Esophagus squamous epithelium (tissue), 5 donors: ENCODE results near the gene DNAJB8. TPM values are rescaled to one million over a fixed set of nuclear protein-coding genes. Genes with fewer than 3 reads are reported as not detected.

ENCODE experiments used
- DNase-seq: peaks from one replicate; lab custom pipeline; 2025; lab: John Stamatoyannopoulos, UW
- H3K27ac ChIP-seq, 4 donors: fragments of 200-600 bp; sonication (generic); one replicate each; pipeline ENCODE4 v1.5.1; 2016 to 2019; ENCODE audit warnings: mild to moderate bottlenecking in 1 of 4
- H3K27me3 ChIP-seq, 4 donors: fragments of 200-600 bp; sonication (generic); 1 replicate in 3 of 4; 2 replicates in 1 of 4; pipeline versions ENCODE4 v1.5.1 to v1.6.0; 2017 to 2021; ENCODE audit warnings: antibody characterized with exemption in 1 of 4
- H3K36me3 ChIP-seq, 3 donors: fragments of 200-600 bp; sonication (generic); one replicate each; pipeline ENCODE4 v1.5.1; 2016 to 2019
- H3K4me1 ChIP-seq, 3 donors: fragments of 200-600 bp; sonication (generic); one replicate each; pipeline ENCODE4 v1.5.1; 2017 to 2019
- H3K4me3 ChIP-seq, 4 donors: fragments of 200-600 bp; sonication (generic); 1 replicate in 3 of 4; 2 replicates in 1 of 4; pipeline ENCODE4 v1.5.1; 2016 to 2019; ENCODE audit warnings: mild to moderate bottlenecking in 2 of 4, moderate library complexity in 1 of 4
- H3K9me3 ChIP-seq, 3 donors: fragments of 200-600 bp; sonication (generic); one replicate each; pipeline ENCODE4 v1.5.1; 2016 to 2019
- CTCF ChIP-seq, 6 experiments: fragments of 450-650 bp in 4 of 6; fragments of 200-600 bp in 2 of 6; sonication (generic) in 2 of 6; IDR thresholded peaks; one replicate each; pipeline ENCODE4 v1.5.1; 2016 to 2019; ENCODE audit warnings: antibody characterized with exemption in 6 of 6, mild to moderate bottlenecking in 4 of 6, moderate library complexity in 4 of 6
- POLR2A ChIP-seq, 4 donors: fragments of 450-650 bp; IDR thresholded peaks; one replicate each; pipeline ENCODE4 v1.6.1; 2017; ENCODE audit warnings: antibody characterized with exemption in 4 of 4, mild to moderate bottlenecking in 4 of 4, moderate library complexity in 3 of 4
- whole genome bisulfite sequencing, 2 donors: methylation state at CpG; one replicate each; pipeline ENCODE4 v1.1.5; 2018; 5-methylcytosine and 5-hydroxymethylcytosine counted together
- intact Hi-C: fragments of 100-400 bp; cut with DNase I; formaldehyde crosslinking; loops from one replicate; pipeline ENCODE4 v1.15.0; 2022
- total RNA-seq, 4 donors: library from RNA; depleted of rRNA; stranded (reverse); fragments of >200 nt; gene quantifications; one replicate each; pipeline ENCODE4 v1.1.0, GENCODE V29; 2016
- donor health status: DM: yes; HTN: yes; CAD: no.

Gene DNAJB8
- total RNA-seq, 4 donors from 2014 or later = not detected

DNA sequence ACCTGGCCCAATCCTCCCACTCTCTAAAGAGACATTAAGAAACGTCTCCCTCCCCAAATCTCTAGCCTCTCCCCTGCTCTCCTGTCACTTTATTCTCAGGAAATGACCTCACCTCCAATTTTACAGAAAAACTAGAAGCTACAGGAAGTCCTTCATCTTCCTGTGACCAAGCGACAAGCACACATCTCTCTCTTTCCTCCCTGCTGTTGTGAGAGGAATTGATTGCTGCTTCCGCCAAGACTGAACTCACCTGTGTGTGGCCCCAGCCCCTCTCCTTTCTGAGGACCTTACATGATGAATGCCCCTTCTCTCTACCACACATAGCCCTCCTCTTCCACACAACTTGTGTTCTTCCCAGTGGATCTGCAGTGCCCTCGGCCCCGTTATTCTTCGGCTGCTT, 18.2 kb downstream of the DNAJB8 start:
- Histone ChIP-seq H3K4me1 (no peaks in the 10 kb centered on the region), H3K27ac (no peak overlapping the region), H3K27me3 (peaks cover 0 to 10% (median 0%) of the 10 kb centered on the region in 4 donors), H3K9me3 (no peaks in the 10 kb centered on the region), H3K4me3 (no peak overlapping the region), H3K36me3 (no peaks in the 10 kb centered on the region)
- intact Hi-C loops = no loop called here
- TF ChIP-seq POLR2A (IDR thresholded peaks at IDR 0.05) = no peak
- no peak for TF ChIP-seq CTCF (IDR thresholded peaks at IDR 0.05)
- no peak for DNase-seq
- 60 to 68% methylated on average over 6 of the region's 6 CpGs for WGBS, 2 donors

GRCh38 chr3:128447561-128448013, 19.1 kb downstream of the DNAJB8 start:
- H3K4me1 ChIP-seq = no peaks in the 10 kb centered on the region
- TF ChIP-seq POLR2A (IDR thresholded peaks at IDR 0.05) (no peak), CTCF (IDR thresholded peaks at IDR 0.05) (no peak)
- H3K27me3 ChIP-seq = peaks cover 0 to under 1% (median 0%) of the 10 kb centered on the region in 4 donors
- no peak overlapping the region for H3K27ac ChIP-seq
- intact Hi-C loops = no loop called here
- no peak for DNase-seq
- H3K36me3 ChIP-seq = no peaks in the 10 kb centered on the region
- WGBS, 2 donors = 88 to 100% methylated on average over 2 of the region's 3 CpGs
- no peak overlapping the region for H3K4me3 ChIP-seq
- no peaks in the 10 kb centered on the region for H3K9me3 ChIP-seq

- H3K27ac ChIP-seq = no peak overlapping the region
- H3K27me3 ChIP-seq = no peaks in the 10 kb centered on the region
- 60 to 71% methylated on average over 1 of the region's 1 CpG for WGBS, 2 donors
- DNase-seq = no peak
- H3K36me3 ChIP-seq = no peaks in the 10 kb centered on the region
- intact Hi-C loops = no loop called here
- no peak for TF ChIP-seq POLR2A (IDR thresholded peaks at IDR 0.05)
- TF ChIP-seq CTCF (IDR thresholded peaks at IDR 0.05) = no peak
- no peak overlapping the region for H3K4me3 ChIP-seq
- H3K4me1 ChIP-seq = no peaks in the 10 kb centered on the region
- H3K9me3 ChIP-seq = no peaks in the 10 kb centered on the region
Observed at GRCh38 chr3:128446821-128447220, 19.9 kb downstream of the DNAJB8 start.

- DNase-seq = no peak
- Histone ChIP-seq H3K27ac (no peak overlapping the region), H3K36me3 (no peaks in the 10 kb centered on the region), H3K9me3 (no peaks in the 10 kb centered on the region), H3K27me3 (no peaks in the 10 kb centered on the region), H3K4me1 (no peaks in the 10 kb centered on the region), H3K4me3 (no peak overlapping the region)
- WGBS, 2 donors = 65 to 77% methylated on average over 1 of the region's 1 CpG
- TF ChIP-seq POLR2A (IDR thresholded peaks at IDR 0.05) (no peak), CTCF (IDR thresholded peaks at IDR 0.05) (no peak)
- intact Hi-C loops = no loop called here
Observed at GRCh38 chr3:128445357-128445756, 21.3 kb downstream of the DNAJB8 start.

DNA sequence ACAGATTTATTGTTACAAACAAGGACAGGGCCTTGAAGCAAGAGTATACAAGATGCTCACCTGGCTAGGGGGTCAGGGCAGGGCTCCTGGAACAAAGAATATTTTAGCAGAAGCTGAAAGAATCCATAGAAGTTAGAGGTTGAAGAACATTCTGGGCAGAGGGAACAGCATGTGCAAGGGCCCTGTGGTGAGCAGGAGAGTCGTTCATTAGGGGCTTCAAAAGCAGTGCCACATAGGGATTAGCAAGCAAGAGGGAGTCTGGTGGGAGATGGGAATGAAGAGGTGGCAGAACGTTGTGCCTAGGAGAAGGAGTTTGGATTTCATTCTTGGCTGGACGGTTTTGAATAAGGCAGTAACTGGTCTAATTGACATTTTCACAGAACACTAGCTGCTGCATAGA, 22.9 kb downstream of the DNAJB8 start:
- H3K4me3 ChIP-seq = no peak overlapping the region
- H3K27ac ChIP-seq = no peak overlapping the region
- no peaks in the 10 kb centered on the region for H3K9me3 ChIP-seq
- 47 to 48% methylated on average over 3 of the region's 3 CpGs for WGBS, 2 donors
- H3K36me3 ChIP-seq = no peaks in the 10 kb centered on the region
- TF ChIP-seq CTCF (IDR thresholded peaks at IDR 0.05) = no peak
- TF ChIP-seq POLR2A (IDR thresholded peaks at IDR 0.05) = no peak
- no peak for DNase-seq
- no peaks in the 10 kb centered on the region for H3K4me1 ChIP-seq
- intact Hi-C loops = no loop called here
- H3K27me3 ChIP-seq = peaks cover 0 to 12% (median 0%) of the 10 kb centered on the region in 4 donors
